H1 (cell line): ENCODE data around the gene WNT9A. TPM values are rescaled to one million over a fixed set of nuclear protein-coding genes. Genes with fewer than 3 reads are reported as not detected.

Experiments
- FOSL1 ChIP-seq: IDR thresholded peaks from 2 replicates; pipeline ENCODE4 v1.6.1; 2011; ENCODE audit warnings: mild to moderate bottlenecking, low read depth, low read length, moderate library complexity; ENCODE audit not compliant: insufficient read depth
- KDM5A ChIP-seq: fragments of 200-600 bp; IDR thresholded peaks from 2 replicates; pipeline ENCODE4 v1.7.1; 2012; ENCODE audit warnings: mild to moderate bottlenecking, low read length, inconsistent platforms, mixed read lengths
- NANOG ChIP-seq: IDR thresholded peaks from 2 replicates; pipeline ENCODE4 v1.6.1; 2011; ENCODE audit warnings: low read length, low read depth, mild to moderate bottlenecking, inconsistent platforms; ENCODE audit not compliant: insufficient read depth, poor library complexity, severe bottlenecking
- SIX5 ChIP-seq: IDR thresholded peaks from 2 replicates; pipeline ENCODE4 v1.6.1; 2011; ENCODE audit warnings: mild to moderate bottlenecking, low read depth, low read length
- SP4 ChIP-seq: IDR thresholded peaks from 2 replicates; pipeline ENCODE4 v1.6.1; 2012; ENCODE audit warnings: low read length, inconsistent platforms
- TAF1 ChIP-seq: IDR thresholded peaks from 2 replicates; pipeline ENCODE4 v1.6.1; 2011; ENCODE audit warnings: mild to moderate bottlenecking, low read depth, low read length
- TCF12 ChIP-seq: IDR thresholded peaks from 2 replicates; pipeline ENCODE4 v1.6.1; 2011; ENCODE audit warnings: low read depth, mild to moderate bottlenecking, low read length
- polyA plus RNA-seq, 7 experiments: library from polyadenylated mRNA; depleted of rRNA in 3 of 7; stranded (reverse) in 5 of 7; unstranded in 2 of 7; fragments of >200 nt in 5 of 7; fragments of 200-250 nt in 2 of 7; gene quantifications; 1 replicate in 5 of 7; 2 replicates in 1 of 7; 4 replicates in 1 of 7; pipeline versions ENCODE4 v1.2.1 to v1.2.3, GENCODE V29; 2011 to 2013; ENCODE audit warnings: missing spikeins in 2 of 7, mixed read lengths in 2 of 7
- total RNA-seq: library from RNA; stranded (reverse); fragmentation: NEBNext Ultra II Directional; extraction: Animal tissue kit (Norgen Biotek cat#: 25700); gene quantifications from 2 replicates; pipeline ENCODE4 v1.2.1, GENCODE V29; 2021
- TF ChIP-seq, protein P1 (sequence below): IDR thresholded peaks from 2 replicates; pipeline ENCODE4 v1.6.1; 2011; ENCODE audit warnings: low read length, improper control_type of control experiment

Gene WNT9A
- total and polyA plus RNA-seq, 2 of the 8 experiments (the other 6 are each of a cell fraction or from before 2014, with no cell fraction given): 1.1 to 1.5 TPM

- TF ChIP-seq, protein P1, sequence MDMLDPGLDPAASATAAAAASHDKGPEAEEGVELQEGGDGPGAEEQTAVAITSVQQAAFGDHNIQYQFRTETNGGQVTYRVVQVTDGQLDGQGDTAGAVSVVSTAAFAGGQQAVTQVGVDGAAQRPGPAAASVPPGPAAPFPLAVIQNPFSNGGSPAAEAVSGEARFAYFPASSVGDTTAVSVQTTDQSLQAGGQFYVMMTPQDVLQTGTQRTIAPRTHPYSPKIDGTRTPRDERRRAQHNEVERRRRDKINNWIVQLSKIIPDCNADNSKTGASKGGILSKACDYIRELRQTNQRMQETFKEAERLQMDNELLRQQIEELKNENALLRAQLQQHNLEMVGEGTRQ: no peak
- TF ChIP-seq FOSL1 (no peak), TCF12 (no peak), KDM5A (no peak), SIX5 (no peak), TAF1 (no peak), NANOG (no peak), SP4 (no peak)
Measured at GRCh38 chr1:227889863-227890405, 57.8 kb downstream of the WNT9A start (continued).
